GM12891 (cell line): Measurements from ENCODE around the gene ZGRF1.

Source experiments
- PAX5 ChIP-seq: IDR thresholded peaks from 2 replicates; pipeline ENCODE4 v1.6.1; 2011; ENCODE audit warnings: low read length, moderate library complexity, mild to moderate bottlenecking; ENCODE audit not compliant: insufficient read depth, severe bottlenecking
- POLR2A ChIP-seq: IDR thresholded peaks from 2 replicates; pipeline ENCODE4 v1.6.1; 2011; ENCODE audit warnings: low read depth, low read length, control low read depth
- POLR2AphosphoS5 ChIP-seq: IDR thresholded peaks from 2 replicates; pipeline ENCODE4 v1.6.1; 2011; ENCODE audit warnings: low read depth, low read length, control low read depth
- POU2F2 ChIP-seq: IDR thresholded peaks from 2 replicates; pipeline ENCODE4 v1.6.1; 2011; ENCODE audit warnings: low read depth, mild to moderate bottlenecking, control low read depth, low read length, moderate library complexity
- SPI1 ChIP-seq: IDR thresholded peaks from 2 replicates; pipeline ENCODE4 v1.6.1; 2011; ENCODE audit warnings: low read depth, low read length, control low read depth
- TAF1 ChIP-seq: IDR thresholded peaks from 2 replicates; pipeline ENCODE4 v1.6.1; 2011; ENCODE audit warnings: low read depth, low read length, control low read depth

GRCh38 chr4:112637552-112637866, 800 bp upstream of the ZGRF1 start:
- TF ChIP-seq POLR2A (no peak), SPI1 (no peak), POLR2AphosphoS5 (no peak), TAF1 (no peak), POU2F2 (no peak), PAX5 (no peak)
